GM12872 (cell line): ENCODE data around the gene RARS2.

Experiments used
- CTCF ChIP-seq: IDR thresholded peaks from 3 replicates; pipeline ENCODE4 v1.5.1; 2011; ENCODE audit warnings: low read depth, mild to moderate bottlenecking, low read length, moderate library complexity; ENCODE audit not compliant: insufficient read depth

The RARS2 gene

GRCh38 chr6:87529221-87529620 lies 60.6 kb downstream of the RARS2 start:
- no peak for TF ChIP-seq CTCF

- no peak for TF ChIP-seq CTCF
Observed at GRCh38 chr6:87522686-87523085, 67.1 kb downstream of the RARS2 start.

GRCh38 chr6:87518453-87518852 lies 71.3 kb downstream of the RARS2 start:
- no peak for TF ChIP-seq CTCF

- no peak for TF ChIP-seq CTCF
Observed at GRCh38 chr6:87514831-87515230, 75.0 kb downstream of the RARS2 start.

GRCh38 chr6:87504441-87504840 lies 85.3 kb downstream of the RARS2 start:
- no peak for TF ChIP-seq CTCF

- TF ChIP-seq CTCF = no peak
Observed at GRCh38 chr6:87501809-87502572, 87.8 kb downstream of the RARS2 start.

GRCh38 chr6:87498048-87498447 lies 91.7 kb downstream of the RARS2 start:
- TF ChIP-seq CTCF = no peak
